HepG2 (cell line): ENCODE measurements around the gene OR6P1. TPM values are rescaled to one million over a fixed set of nuclear protein-coding genes. Genes with fewer than 3 reads are reported as not detected.

Experiments
- ATAC-seq: fragments of 200-7000 bp; cut with Tn5 transposase; 3 replicates; pipeline ENCODE4 v1.9.1; 2020; ENCODE audit warnings: mild to moderate bottlenecking, moderate library complexity
- BruUV-seq: library from RNA; stranded (reverse); fragments of 400-500 nt; replicated peaks from 2 replicates; lab custom pipeline; 2021; lab: Mats Ljungman, UMichigan
- CTCF ChIA-PET: fragments of 300-600 bp; formaldehyde crosslinking; extraction: SDS; loops from one replicate; lab custom pipeline; 2021; ENCODE audit warnings: low total read pairs, inconsistent platforms, low intra/inter-chr PET ratio; lab: Yijun Ruan, JAX
- POLR2A ChIA-PET: fragments of 350-600 bp; sonication (Branson Sonifier 250); formaldehyde crosslinking; loops from one replicate; lab custom pipeline; 2020; ENCODE audit warnings: antibody characterized with exemption, inconsistent platforms; lab: Yijun Ruan, JAX
- DNase-seq: peaks from one replicate; pipeline ENCODE4 v3.0.0-alpha.2; 2015; ENCODE audit warnings: low spot score
- FAIRE-seq: peaks from 3 replicates; lab custom pipeline; 2011; peaks lifted over from hg19 to GRCh38; lab: Jason Lieb, UNC
- H2AFZ ChIP-seq: one replicate; pipeline ENCODE4 v1.6.1; 2011; ENCODE audit warnings: low read length, inconsistent platforms
- H3K27ac ChIP-seq: fragments of 300-600 bp; 3 replicates; pipeline ENCODE4 v1.8.0; 2011; ENCODE audit warnings: mixed run types, mild to moderate bottlenecking, mixed read lengths, low read length, inconsistent platforms; ENCODE audit not compliant: insufficient read depth; ENCODE audit errors: extremely low read length
- H3K27me3 ChIP-seq, 2 experiments: fragments of 200-600 bp in 1 of 2; 2 replicates in 1 of 2; 3 replicates in 1 of 2; pipeline versions ENCODE4 v1.6.0 to v1.8.0; 2011; ENCODE audit warnings: low read length in 2 of 2, mild to moderate bottlenecking in 2 of 2, moderate library complexity in 2 of 2, inconsistent platforms in 1 of 2; ENCODE audit not compliant: insufficient read depth in 2 of 2, control insufficient read depth in 1 of 2
- H3K36me3 ChIP-seq, 2 experiments: fragments of 200-600 bp in 1 of 2; replicated peaks in 1 of 2; 2 replicates in 1 of 2; 3 replicates in 1 of 2; pipeline versions ENCODE4 v1.5.1 to v1.8.0; 2011; ENCODE audit warnings: low read length in 2 of 2, inconsistent platforms in 1 of 2; ENCODE audit not compliant: insufficient read depth in 2 of 2, control insufficient read depth in 1 of 2
- H3K4me1 ChIP-seq: 2 replicates; pipeline ENCODE4 v1.5.1; 2012; ENCODE audit warnings: low read length, inconsistent platforms; ENCODE audit not compliant: insufficient read depth
- H3K4me2 ChIP-seq: 2 replicates; pipeline ENCODE4 v1.6.0; 2011; ENCODE audit warnings: low read depth, low read length, inconsistent platforms
- H3K4me3 ChIP-seq, 3 experiments: fragments of 200-600 bp in 1 of 3; sonication (generic), shearing (Covaris generic) in 1 of 3; replicated peaks in 1 of 3; 2 replicates each; pipeline ENCODE4 v1.5.1; 2011 to 2016; ENCODE audit warnings: low read length in 3 of 3, inconsistent platforms in 2 of 3, low read depth in 2 of 3, mild to moderate bottlenecking in 2 of 3, control low read depth in 1 of 3, mixed read lengths in 1 of 3; ENCODE audit not compliant: insufficient read depth in 1 of 3
- H3K79me2 ChIP-seq: one replicate; pipeline ENCODE4 v1.6.1; 2011; ENCODE audit warnings: low read length, inconsistent platforms; ENCODE audit not compliant: insufficient read depth
- H3K9ac ChIP-seq: 2 replicates; pipeline ENCODE4 v1.6.0; 2011; ENCODE audit warnings: mild to moderate bottlenecking, low read depth, low read length, inconsistent platforms; ENCODE audit not compliant: insufficient read depth
- H3K9me3 ChIP-seq: 2 replicates; pipeline ENCODE4 v1.5.1; 2012; ENCODE audit warnings: mild to moderate bottlenecking, low read length
- H4K20me1 ChIP-seq: 2 replicates; pipeline ENCODE4 v1.6.0; 2011; ENCODE audit warnings: inconsistent platforms, mild to moderate bottlenecking, low read length, moderate library complexity; ENCODE audit not compliant: insufficient read depth
- ATM ChIP-seq: fragments of 450-650 bp; IDR thresholded peaks from 2 replicates; pipeline ENCODE4 v1.7.1; 2017; ENCODE audit warnings: mild to moderate bottlenecking, borderline replicate concordance
- CREB1 ChIP-seq, 2 experiments: fragments of 450-650 bp in 1 of 2; IDR thresholded peaks; 2 replicates each; pipeline ENCODE4 v1.6.1; 2016 to 2017; ENCODE audit warnings: control low read depth in 1 of 2, mild to moderate bottlenecking in 1 of 2, missing compliant biosample characterization in 1 of 2, missing genetic modification characterization in 1 of 2
- KMT2A ChIP-seq: sonication (generic); formaldehyde crosslinking; IDR thresholded peaks from 2 replicates; pipeline ENCODE4 v1.4.0; 2020; ENCODE audit warnings: missing genetic modification reagents
- LRRFIP1 ChIP-seq: sonication (generic); formaldehyde crosslinking; conservative IDR thresholded peaks from 2 replicates; pipeline ENCODE4 v1.4.0; 2020; ENCODE audit warnings: missing genetic modification reagents
- NFRKB ChIP-seq: fragments of 450-650 bp; IDR thresholded peaks from 2 replicates; pipeline ENCODE4 v1.6.1; 2017
- PBX2 ChIP-seq: IDR thresholded peaks from 2 replicates; pipeline ENCODE4 v1.6.1; 2016; ENCODE audit warnings: control low read depth
- SMARCE1 ChIP-seq: fragments of 450-650 bp; IDR thresholded peaks from 2 replicates; pipeline ENCODE4 v1.6.1; 2017; ENCODE audit warnings: borderline replicate concordance
- SMYD3 ChIP-seq: sonication (generic); formaldehyde crosslinking; IDR thresholded peaks from 2 replicates; pipeline ENCODE4 v1.8.1; 2023; ENCODE audit warnings: mild to moderate bottlenecking, missing genetic modification reagents
- THAP9 ChIP-seq: sonication (generic); formaldehyde crosslinking; IDR thresholded peaks from 2 replicates; pipeline ENCODE4; 2020; ENCODE audit warnings: missing genetic modification reagents, mild to moderate bottlenecking, borderline replicate concordance
- ZNF263 ChIP-seq: sonication (generic); formaldehyde crosslinking; IDR thresholded peaks from 2 replicates; pipeline ENCODE4 v1.4.0; 2020; ENCODE audit warnings: missing genetic modification reagents
- ZNF646 ChIP-seq: sonication (generic); formaldehyde crosslinking; IDR thresholded peaks from 2 replicates; pipeline ENCODE4 v1.9.0; 2021; ENCODE audit warnings: mild to moderate bottlenecking, missing genetic modification reagents
- WGBS: methylation state at CpG from one replicate; pipeline ENCODE4 v1.1.6; 2017; ENCODE audit warnings: low lambda C conversion rate; 5-methylcytosine and 5-hydroxymethylcytosine counted together
- in situ Hi-C: cut with HindIII; loops from 2 replicates; pipeline ENCODE4 v1.10.0; 2017; ENCODE audit warnings: low pct_unique_long_range_greater_than_20kb; ENCODE audit not compliant: extremely low pct_ligation_motif_present
- intact Hi-C: fragments of 100-400 bp; cut with micrococcal nuclease; formaldehyde crosslinking; loops from one replicate; pipeline ENCODE4 v1.10.0; 2022; ENCODE audit not compliant: unreplicated experiment
- polyA plus RNA-seq, 8 experiments: library from polyadenylated mRNA; depleted of rRNA in 3 of 8; stranded (reverse) in 7 of 8; unstranded in 1 of 8; fragments of >200 nt; fragmentation: Illumina TruSeq in 4 of 8; extraction: Trizol in 4 of 8; gene quantifications; 2 replicates each; pipeline versions ENCODE4 v1.2.1 to v1.2.3, GENCODE V29; 2011 to 2016; ENCODE audit warnings: low read depth in 4 of 8, missing spikeins in 1 of 8, mixed read lengths in 1 of 8; ENCODE audit not compliant: insufficient read depth in 1 of 8
- total RNA-seq, 5 experiments: library from RNA; depleted of rRNA; stranded (reverse); fragments of >200 nt; fragmentation: Illumina TruSeq; extraction: Trizol; gene quantifications; 2 replicates each; pipeline ENCODE4 v1.2.3, GENCODE V29; 2016; ENCODE audit warnings: low read depth in 1 of 5

OR6P1 gene
- total and polyA plus RNA-seq, 2 of the 13 experiments (the other 11 are each of a cell fraction or from before 2014, with no cell fraction given), result not detected

- intact Hi-C loops (no loop called here), in situ Hi-C loops (no loop called here)
- 0% methylated on average over 1 of the region's 1 CpG for WGBS
- Histone ChIP-seq H2AFZ (no peak overlapping the region), H3K27ac (no peak overlapping the region), H4K20me1 (no peaks in the 10 kb centered on the region), H3K9me3 (peaks cover 65% of the 10 kb centered on the region), H3K27me3 (no peaks in the 10 kb centered on the region), H3K4me1 (no peaks in the 10 kb centered on the region), H3K4me3 (no peak overlapping the region), H3K4me2 (no peak overlapping the region), H3K36me3 (no peaks in the 10 kb centered on the region), H3K9ac (no peak overlapping the region), H3K79me2 (no peaks in the 10 kb centered on the region)
- POLR2A ChIA-PET, result no interaction called here
- CTCF ChIA-PET, result no interaction called here
- BruUV-seq, result no TSS peak
- FAIRE-seq (no peak), DNase-seq (no peak), ATAC-seq (no peak)
- no peak for TF ChIP-seq LRRFIP1
- no peak for TF ChIP-seq ATM
- TF ChIP-seq ZNF646 (CRISPR knock-in tag), result no peak
- no peak for TF ChIP-seq NFRKB
- TF ChIP-seq THAP9 (CRISPR knock-in tag), result no peak
- TF ChIP-seq CREB1 (IDR thresholded peaks at IDR 0.05), result no peak
- TF ChIP-seq CREB1 (CRISPR knock-in tag; IDR thresholded peaks at IDR 0.05), result no peak
- no peak for TF ChIP-seq SMYD3 (CRISPR knock-in tag)
- TF ChIP-seq SMARCE1, result no peak
- no peak for TF ChIP-seq KMT2A
- no peak for TF ChIP-seq ZNF263 (CRISPR knock-in tag)
- no peak for TF ChIP-seq PBX2 (CRISPR knock-in tag)
These were observed 36.9 kb upstream of the OR6P1 start for GRCh38 chr1:158607296-158607695.
